GM20000 (cell line): ENCODE results near the gene PCBP1.

Experiments
- DNase-seq: peaks from one replicate; pipeline ENCODE4 v3.0.0; 2012; ENCODE audit warnings: low spot score
- TF ChIP-seq, protein P1 (sequence below): IDR thresholded peaks from 2 replicates; pipeline ENCODE4 v1.5.1; 2012; ENCODE audit warnings: mild to moderate bottlenecking, control low read depth; ENCODE audit errors: extremely low read depth, missing control alignments

The PCBP1 gene

DNA sequence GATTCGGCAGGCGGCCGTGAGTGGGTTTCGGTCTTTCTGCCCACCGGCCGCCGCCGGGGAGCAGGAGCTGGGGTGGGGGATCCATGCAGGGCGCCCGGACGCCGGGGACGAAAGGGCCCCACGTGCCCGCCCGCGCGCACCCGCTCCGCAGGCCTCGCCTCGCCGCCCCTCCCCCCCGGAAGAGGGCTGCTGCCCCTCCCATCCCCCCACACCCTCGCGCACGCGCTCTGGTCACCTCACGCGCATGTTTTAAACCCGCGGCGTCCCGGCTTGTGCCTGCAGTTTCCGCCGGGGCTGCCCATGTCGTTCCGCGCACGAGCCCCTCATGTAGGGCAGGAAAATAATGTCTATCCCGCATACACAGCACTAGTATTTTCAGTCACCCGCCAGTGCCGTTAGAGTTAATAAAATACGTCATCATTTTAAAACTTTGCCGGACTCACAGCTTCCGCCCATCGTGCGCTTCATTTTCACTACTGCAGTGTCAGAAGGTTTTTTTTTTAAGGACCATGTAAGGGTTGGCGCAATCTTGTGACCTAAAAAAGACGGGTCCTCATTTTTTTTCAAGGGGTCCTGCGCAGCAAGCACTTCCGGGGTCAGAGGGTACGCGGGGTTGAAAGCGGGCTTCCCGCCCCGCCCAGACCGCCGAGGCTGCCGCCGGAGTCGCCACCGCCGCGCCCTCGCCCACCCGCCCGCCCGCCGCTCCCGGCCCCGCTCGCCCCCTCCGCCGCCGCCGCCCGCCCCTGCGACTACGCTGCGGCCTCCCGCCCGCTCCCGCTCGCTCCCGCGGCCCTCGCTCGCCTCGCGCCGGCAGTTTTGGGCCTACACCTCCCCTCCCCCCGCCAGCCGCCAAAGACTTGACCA, at the start of gene PCBP1:
TSS of gene PCBP1 (plus strand) at position 640 of the 864 bp plus-strand sequence. CDS start 267 bp downstream, outside the sequence.
- peak; percentile 97 for DNase-seq
- TF ChIP-seq, protein P1, sequence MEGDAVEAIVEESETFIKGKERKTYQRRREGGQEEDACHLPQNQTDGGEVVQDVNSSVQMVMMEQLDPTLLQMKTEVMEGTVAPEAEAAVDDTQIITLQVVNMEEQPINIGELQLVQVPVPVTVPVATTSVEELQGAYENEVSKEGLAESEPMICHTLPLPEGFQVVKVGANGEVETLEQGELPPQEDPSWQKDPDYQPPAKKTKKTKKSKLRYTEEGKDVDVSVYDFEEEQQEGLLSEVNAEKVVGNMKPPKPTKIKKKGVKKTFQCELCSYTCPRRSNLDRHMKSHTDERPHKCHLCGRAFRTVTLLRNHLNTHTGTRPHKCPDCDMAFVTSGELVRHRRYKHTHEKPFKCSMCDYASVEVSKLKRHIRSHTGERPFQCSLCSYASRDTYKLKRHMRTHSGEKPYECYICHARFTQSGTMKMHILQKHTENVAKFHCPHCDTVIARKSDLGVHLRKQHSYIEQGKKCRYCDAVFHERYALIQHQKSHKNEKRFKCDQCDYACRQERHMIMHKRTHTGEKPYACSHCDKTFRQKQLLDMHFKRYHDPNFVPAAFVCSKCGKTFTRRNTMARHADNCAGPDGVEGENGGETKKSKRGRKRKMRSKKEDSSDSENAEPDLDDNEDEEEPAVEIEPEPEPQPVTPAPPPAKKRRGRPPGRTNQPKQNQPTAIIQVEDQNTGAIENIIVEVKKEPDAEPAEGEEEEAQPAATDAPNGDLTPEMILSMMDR, result no peak

DNA sequence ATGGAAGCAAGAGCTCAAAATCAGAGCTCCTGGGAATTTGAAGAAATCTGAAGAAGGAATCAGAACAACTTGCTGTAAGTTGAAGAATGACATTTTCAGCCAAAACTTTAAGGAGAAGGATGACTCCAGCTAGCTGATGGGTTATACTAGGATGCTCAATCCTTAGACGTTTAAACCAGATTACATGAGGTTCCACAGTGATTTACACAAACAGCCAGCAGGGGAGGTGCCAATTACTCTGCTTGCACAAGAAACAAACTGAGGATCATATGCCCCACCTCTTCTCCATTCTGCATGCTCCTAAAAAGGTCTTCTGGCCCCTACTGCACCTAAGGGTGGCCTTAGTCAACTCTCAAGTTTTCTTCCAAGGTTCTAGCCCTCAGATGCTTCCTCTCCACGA, 47.9 kb upstream of the PCBP1 start:
- TF ChIP-seq, protein P1, result no peak
- no peak for DNase-seq

DNA sequence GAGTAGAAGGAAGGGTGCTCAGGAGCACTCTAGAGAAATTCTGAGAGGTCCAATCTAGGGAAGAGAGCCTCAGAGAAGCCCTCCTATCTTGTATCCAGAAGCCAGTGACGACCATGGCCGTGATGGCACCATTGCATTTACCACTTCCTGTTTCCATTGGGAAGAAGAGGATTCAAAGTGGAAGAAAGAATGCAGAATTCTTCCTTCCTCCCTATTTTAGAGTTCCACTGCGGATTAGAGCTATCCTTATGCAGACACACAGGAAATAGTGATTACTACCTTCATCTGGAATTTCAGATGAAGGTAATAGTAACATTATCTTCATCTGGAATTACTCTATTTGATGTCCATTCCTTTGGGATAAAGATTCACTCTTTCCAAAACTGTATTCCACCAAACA, 45.6 kb upstream of the PCBP1 start:
- DNase-seq, result no peak
- TF ChIP-seq, protein P1, result no peak

DNA sequence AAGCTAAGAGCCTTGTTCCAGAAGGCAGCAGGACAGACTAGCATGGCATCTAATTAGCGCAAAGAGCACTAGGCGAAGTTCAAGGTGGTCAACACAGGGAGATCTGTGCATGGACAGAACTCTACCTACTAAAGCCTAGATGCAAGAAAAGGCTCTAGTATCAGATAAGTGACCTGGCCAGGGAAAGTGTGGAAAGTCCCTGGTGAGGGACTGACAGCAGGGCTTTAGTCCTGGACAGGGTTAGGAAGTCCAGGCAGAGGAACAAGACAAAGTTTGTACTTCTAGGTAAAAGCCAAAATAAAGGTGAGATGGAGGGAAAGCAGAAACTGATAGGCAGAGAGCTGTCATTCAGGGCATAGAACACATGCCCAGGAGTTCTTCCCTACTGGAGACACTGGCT, 45.0 kb upstream of the PCBP1 start:
- no peak for DNase-seq
- TF ChIP-seq, protein P1, result no peak

DNA sequence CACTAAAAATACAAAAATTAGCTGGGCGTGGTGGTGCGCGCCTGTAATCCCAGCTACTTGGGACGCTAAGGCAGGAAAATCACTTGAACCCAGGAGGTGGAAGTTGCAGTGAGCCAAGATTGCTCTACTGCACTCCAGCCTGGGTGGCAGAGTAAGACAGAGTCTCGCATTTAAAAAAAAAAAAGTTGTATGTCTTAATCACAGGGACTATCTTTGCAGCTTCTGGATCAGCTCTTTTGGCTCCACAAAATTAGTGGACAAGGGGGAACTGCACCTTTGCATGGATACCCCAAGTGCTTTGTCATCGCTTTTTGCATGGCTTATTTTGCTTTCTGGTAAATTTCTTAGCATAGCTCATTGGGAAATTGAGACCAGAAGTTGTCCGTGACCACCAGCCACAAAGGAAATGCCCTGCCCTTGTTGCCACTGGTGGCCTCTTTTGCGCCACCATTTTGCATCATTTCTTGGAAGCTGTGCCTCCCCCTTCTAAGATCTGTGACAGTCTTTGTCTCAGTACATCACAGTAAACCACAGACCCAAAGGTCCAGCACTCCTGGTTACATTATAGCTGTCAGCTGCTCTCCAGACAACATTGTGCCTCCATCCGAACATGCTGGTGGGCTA, 43.9 kb upstream of the PCBP1 start:
- no peak for DNase-seq

DNA sequence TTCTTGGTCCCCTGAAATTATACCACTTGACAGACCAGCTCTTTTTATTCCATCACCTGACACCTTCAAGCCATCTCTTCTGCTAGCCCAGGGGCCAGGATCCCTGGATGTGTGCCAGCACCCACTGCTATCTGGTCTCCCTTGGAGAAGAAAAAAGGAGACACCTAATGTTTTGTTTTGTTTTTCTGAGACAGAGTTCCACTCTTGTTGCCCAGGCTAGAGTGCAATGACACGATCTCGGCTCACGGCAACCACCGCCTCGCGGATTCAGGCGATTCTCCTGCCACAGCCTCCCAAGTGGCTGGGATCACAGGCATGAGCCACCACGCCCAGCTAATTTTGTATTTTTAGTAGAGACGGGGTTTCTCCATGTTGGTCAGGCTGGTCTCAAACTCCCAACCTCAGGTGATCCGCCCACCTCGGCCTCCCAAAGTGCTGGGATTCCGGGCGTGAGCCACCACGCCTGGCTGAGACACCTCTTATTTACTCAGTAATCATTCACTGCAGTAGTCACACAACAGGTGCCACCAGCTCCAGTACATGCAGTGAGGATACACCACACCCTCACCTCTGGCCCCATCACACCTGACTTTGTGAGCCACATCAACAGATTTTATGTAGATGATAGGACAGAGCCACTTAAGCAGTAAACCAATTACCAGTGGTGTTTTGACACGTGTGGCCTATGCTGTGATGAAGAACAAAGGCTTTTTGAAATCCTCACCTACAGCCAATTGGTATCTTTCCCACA, 42.8 kb upstream of the PCBP1 start:
- DNase-seq, result no peak
- TF ChIP-seq, protein P1, result no peak

More for the DNA sequence above, 43.9 kb upstream of the PCBP1 start:
- TF ChIP-seq, protein P1, result no peak

DNA sequence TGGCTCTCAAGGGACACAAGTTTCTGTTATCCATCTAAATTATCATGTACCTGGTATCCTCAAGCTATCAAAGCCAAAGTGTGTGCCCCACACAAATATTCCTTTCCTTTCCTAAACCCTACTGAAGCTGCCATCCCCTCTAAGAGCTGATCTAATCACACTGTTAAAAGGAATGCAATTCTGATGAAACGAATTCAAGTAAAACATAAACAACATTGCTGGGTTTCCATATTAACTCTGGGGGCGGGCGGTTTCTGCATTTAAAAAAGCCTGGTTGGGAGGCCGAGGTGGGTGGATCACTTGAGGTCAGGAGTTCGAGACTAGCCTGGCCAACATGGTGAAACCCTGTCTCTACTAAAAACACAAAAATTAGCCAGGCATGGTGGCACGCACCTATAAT, 41.9 kb upstream of the PCBP1 start:
- TF ChIP-seq, protein P1, result no peak
- DNase-seq, result no peak
